HG03354 (cell line): ENCODE data around the gene BMP7.
"Not testable (repeated sequence)": the region's sequence is repeated elsewhere in the genome, so short reads cannot be mapped to it uniquely, and the experiment has no call there.

ENCODE experiments used
- ATAC-seq: cut with Tn5 transposase; IDR thresholded peaks from one replicate; pipeline ENCODE4 v1.9.1; 2021; ENCODE audit warnings: mild to moderate bottlenecking; ENCODE audit not compliant: unreplicated experiment, poor library complexity, severe bottlenecking

BMP7 gene

DNA sequence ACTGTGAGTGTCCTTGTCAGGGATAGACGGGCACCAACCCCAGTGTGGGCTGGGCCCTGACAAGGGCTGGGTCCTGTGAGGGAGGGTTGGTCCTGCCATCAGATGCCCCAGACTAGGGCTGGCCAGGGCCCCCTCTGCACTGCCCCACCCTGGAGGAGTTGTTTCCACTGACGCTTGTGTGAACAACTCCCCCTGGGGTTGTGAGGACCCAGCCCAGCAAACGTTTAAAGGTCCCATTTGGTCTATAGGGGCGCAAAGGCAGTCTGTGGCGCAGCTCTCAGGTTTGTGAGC lies 104.1 kb downstream of the BMP7 start:
- ATAC-seq = no peak

DNA sequence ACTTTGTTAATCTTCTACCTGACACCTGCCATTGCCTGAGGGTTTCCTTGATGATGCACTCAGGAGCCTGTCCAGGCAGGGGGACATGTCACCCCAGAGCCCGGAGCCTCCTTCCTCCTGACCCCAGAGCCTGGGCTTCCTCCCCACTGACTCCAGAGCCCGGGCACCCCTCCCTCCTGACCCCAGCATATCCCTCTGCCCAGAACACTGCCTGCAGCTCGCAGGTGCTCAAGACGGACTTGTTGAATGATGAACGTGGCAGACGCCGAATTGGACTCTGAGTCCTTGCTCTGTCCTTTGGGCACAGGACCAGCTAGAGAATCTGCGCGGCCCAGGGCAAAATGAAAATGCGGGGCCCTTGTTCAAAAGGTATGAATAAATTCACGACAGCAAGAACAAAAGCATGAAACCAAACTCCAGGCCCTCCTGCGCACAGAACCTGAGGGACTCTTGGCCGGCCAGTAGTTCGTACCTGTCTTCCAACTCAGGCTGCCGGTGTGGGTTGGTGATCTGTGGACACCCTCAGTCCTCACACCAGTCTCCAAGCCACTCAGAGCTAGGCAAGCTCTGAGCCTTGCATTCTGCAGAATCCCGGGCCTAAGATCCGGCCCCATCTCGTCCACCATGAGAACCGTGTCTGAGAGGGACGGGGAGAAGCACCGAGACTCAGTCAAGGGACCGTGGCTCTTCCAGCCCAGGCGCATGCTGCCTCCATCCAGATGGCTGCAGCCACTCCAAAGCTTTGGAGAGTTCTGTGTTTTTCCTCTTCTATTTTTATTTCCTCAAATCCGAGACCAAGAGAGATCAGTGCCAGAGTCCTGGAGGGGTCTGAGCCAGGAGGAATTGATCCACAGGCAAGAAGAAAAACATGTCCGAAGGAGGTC lies 104.7 kb downstream of the BMP7 start:
- no peak for ATAC-seq

DNA sequence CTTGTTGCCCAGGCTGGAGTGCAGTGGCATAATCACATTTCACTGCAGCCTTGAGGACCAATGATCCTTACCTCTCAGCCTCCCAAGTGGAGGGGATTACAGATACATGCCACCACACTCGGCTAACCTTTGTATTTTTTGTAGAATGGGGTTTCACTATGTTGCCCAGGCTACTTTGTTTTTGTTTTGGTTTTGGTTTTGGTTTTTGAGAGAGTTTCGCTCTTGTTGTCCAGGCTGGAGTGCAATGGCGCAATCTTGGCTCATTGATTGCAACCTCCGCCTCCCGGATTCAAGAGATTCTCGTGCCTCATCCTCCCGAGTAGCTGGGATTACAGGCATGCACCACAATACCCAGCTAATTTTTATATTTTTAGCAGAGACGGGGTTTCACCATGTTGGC lies 105.5 kb downstream of the BMP7 start:
- no peak for ATAC-seq

DNA sequence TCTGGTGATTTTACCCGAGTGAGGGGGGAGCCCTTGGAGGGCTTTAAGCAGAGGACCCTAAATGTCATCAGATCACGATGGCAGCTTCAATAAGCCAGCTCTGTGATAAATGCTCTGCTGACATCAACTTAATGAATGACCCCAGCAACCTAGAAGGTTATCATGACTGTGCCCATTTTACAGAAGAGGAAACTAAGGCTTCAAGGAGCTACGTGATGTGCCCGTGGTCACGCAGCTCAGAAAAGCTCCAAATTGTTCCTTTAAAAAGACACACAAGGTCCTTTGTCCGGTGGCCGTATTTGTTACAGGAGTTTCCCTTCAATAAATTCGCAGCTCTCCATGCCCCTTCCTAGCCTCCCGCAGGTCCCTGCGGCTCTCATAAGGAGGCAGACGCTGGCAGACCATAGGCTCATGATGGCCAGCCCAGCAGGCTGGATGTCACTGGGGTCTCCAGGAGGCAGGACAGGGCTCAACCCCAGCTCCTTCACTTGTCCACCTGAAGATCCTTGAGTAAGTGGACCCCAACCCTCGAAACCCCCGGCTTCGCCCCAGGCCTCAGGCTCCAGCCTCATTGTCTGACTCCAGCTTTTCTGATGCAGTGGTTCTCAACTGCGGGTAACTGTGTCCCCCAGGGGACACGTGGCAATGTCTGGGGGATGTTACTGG lies 106.4 kb downstream of the BMP7 start:
- ATAC-seq = no peak

DNA sequence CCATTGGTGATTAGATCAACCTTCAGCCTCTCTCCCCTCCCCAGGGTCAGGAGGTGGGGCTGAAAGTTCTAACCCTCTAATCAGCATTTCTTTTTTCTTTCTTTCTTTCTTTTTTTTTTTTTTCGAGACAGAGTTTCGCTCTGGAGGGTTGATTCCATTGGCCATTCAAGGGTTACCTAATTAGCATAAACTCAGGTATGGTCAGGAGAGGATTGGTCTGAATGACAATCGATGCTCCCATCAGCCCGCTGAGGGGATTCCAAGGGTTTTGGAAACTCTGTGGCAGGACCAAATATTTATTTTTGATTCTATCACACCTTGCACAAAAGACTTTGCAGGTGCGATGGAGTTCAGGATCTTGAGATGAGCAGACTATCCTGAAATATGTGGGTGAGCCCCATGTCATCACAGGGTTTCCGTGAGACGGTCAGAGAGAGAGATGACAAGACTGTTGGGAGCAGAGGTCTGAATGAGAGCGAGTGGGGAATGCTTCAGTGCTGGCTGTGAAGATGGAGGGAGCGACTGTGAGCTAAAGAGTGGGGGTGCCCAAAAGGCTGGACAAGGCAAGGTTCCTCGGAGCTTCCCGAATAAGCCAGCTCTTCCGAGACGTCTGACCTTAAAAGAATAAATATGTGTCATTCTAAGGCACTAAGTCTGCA lies 107.1 kb downstream of the BMP7 start:
- no peak for ATAC-seq

DNA sequence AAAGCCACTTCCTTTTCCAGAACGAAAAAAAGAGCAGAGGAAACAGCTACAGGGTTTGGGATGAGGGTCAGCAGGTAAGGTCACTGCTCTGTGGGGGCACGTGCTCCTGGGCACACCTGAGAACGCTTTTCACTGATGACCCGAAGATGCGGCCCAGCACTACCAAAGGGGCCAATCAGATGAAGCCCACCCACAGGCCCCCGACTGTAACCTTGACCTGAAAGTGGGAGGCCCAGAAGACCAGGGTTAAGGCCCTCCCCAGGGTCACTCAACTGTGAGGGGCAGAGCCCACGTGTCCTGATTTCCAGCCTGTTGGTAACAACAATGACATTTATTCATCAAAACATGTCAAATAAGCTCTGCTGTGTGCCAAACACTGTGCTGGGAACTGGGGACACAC lies 108.0 kb downstream of the BMP7 start:
- no peak for ATAC-seq

DNA sequence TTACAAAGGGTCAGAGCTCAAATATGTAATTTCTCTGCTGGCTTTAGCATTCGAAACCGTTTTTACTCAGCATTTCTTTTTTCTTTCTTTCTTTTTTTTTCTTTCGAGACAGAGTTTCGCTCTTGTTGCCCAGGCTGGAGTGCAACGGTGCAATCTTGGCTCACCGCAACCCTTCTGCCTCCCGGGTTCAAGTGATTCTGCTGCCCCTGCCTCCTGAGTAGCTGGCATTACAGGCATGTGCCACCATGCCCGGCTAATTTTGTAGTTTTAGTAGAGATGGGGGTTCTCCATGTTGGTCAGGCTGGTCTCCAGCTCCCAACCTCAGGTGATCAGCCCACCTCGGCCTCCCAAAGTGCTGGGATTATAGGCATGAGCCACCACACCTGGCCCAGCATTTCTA lies 108.7 kb downstream of the BMP7 start:
- ATAC-seq = not testable (repeated sequence)

DNA sequence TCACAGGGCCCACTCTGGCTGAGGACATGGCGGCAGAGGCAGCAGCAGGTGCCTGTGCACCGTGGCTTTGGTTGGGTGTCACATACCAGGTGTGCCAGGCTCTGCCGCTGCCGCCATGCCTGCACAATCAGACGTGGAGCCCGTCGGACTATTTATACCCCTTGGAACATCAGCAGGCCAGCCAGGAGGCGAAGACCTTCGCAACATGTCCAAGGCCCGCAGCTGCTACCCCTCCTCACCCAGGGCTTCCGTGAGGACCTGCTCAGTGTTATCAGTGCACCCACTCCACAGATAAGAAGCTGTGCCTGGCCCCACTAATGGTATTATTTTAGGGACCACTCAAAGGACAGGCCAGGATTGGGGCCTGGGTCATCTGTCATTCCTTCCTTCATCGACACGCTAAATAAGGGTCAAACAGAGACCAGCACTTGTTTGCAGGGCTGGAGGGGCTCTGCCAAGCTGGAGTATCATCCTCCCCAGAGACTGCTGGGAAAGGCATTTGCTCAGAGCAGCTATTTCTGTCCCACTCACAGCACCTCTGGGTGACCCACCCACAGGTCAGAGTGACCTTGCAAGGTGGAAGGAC lies 109.2 kb downstream of the BMP7 start:
- no peak for ATAC-seq

DNA sequence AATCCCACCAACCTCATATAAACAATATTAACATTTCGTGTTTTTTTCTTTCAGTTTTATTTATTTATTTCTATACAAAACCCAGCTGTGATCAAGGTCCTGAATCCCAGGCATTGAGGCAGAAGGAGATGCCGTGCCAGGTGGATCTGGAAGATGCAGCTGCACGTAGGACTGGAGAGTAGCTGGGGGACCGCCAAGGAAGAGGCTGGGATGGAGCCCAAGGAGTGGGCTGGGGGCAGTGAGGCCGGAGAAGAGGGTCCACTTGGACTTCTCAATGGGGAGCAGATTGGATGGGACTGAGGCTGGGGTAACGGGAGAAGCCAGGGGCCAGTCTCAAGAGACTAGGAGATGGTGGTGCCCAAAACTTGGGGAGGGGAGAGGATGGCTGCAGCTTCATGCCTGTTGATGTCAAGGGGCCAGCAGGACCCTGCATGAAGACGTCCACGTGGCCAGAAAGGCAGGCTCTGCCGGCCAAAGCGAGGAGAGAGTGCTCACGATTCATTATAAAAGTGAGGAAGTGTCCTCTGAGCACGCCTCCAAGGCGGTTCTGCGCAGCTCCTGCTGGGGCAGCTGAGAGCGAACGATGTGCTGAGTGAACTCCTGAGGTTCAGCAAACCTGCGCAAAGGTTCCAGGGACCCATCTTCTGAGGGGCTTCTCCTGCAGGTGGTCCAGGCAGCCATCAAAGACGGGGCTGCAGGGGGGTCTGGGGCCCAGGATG lies 110.3 kb downstream of the BMP7 start:
- ATAC-seq = no peak

DNA sequence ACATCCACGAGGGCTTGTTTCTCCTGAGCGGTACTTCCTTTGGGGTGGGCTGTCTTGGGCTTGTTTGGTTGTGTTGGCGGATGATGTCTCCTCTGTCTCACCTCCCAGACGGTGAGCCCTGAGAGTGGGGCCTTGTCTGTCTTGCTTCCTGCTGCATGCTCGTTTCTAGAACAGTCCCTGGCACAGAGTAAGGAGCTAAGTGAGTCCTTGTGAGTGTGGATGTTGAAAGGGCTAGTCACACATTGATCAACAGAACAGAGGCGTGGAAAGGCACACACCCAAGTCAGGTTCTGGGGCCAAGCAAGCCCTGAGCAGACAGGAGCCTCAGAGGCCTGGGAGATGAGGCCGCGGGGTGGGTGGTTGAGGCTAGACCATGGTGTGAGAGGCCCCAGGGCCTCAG lies 111.0 kb downstream of the BMP7 start:
- no peak for ATAC-seq

DNA sequence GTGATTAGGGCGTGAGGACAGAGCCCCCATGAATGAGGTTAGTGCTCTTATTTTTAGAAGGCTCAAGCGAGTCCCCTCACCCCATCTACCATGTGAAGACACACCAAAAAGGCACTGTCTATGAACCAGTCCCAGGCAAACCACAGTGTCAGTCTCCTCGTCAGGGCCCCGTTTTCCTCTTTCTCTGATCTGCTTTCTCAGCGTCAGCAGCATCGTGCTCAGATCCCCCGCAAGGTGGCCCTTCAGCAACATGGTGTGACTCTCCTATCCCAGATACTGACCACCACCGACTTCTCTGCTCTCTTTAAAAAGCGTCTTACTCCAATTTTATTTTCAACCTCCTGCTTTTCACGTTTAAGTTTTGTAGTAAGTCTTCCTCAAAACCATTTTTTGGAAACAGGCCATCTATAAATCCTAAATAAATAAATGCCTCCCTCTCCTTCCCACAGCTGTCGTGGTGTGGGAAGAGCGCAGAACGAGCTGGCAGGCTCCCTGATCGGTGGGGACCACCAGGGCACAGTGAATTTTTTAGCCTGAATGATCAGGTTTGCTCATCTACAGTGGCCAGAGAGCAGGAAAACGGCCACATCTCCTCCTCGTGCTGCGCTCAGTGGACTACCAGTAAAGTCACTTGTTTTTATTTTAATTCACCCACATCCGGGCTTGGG lies 113.1 kb downstream of the BMP7 start:
- no peak for ATAC-seq

DNA sequence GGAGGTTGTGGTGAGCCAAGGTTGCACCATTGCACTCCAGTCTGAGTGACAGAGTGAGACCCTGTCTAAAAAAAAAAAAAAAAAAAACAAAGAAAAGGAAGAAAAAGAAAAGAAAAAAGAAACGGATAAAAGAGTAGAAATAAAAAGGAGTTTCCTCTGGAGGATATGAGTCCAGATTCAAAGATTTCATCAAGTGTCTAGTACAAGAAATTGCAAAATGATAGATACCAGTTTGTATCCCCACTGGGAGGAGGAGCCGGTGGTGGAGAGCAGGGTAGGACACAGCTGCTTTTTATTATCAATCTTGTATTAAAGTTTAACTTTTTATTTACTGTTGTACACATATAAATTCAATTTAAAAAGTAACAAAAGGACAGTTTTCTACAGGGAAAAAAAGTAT lies 113.9 kb downstream of the BMP7 start:
- no peak for ATAC-seq

DNA sequence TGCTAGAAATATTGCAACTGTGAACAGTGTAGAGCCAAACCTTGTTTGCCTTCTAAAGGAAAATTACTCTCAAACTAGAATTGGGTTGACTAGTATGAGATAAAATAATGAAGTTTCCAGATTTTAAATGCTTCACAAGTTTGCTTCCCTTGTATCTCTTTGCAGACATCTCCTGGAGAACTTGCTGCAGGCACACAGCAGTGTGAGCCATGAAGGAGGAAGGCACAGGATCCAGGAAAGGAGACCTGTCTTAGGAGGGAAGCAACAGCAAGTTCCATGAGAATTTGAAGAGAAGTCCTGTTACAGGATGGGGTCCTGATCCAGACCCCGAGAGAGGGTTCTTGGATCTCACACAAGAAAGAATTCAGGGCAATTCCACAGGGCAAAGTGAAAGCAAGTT lies 115.9 kb downstream of the BMP7 start:
- ATAC-seq = no peak

DNA sequence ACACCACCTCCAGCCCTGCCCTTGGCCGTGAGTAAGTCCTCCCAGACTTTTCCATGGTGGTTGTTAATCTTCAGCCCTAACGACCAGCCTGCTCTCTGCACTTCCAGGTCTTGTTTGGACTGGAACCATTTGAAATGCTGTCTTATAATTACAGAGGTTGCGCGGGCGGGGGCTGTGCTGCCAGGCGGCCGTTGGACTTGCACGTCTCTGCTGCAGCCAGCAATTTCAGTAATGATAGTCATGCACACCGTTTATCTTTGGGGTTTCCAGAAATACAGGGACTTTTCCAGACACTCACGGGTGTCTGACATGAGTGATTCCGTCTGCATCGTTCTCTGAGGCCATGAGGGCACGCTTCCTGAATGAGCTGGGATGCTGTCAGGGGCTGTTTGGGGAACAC lies 118.2 kb downstream of the BMP7 start:
- ATAC-seq = no peak

DNA sequence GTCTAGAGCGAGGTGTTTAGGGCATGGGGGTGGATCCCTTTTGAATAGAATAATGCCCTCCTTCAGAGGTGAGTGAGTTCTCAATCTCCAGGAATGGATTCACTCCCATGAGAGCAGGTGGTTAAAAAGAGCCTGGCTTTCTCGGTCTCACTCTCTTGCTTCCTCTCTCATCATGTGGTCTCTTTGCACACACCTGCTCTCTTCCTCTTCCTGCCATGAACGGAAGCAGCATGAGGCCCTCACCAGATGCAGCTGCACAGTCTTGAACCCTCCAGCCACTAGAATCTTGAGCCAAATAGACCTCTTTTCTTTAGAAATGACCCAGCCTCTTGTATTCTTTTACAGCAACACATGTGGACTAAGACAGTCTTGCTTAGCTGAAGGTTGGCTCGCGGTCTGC lies 119.3 kb downstream of the BMP7 start:
- no peak for ATAC-seq

DNA sequence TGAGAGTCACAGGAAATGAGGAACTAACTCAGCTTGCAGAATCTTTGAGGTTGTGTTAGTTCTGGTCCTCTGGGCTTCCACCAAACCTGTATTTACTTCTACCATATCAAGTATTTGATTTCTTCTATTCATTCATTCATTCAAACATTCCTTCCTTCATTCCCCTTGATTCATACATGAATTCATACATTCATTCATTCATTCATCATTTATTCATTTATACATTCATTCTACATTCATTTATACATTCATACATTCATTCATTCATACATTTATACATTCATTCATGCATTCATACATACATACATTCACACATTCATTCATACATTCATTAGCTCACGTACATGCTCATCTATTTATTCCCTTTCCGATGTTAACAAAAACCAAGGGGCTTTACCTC lies 120.3 kb downstream of the BMP7 start:
- ATAC-seq = no peak

DNA sequence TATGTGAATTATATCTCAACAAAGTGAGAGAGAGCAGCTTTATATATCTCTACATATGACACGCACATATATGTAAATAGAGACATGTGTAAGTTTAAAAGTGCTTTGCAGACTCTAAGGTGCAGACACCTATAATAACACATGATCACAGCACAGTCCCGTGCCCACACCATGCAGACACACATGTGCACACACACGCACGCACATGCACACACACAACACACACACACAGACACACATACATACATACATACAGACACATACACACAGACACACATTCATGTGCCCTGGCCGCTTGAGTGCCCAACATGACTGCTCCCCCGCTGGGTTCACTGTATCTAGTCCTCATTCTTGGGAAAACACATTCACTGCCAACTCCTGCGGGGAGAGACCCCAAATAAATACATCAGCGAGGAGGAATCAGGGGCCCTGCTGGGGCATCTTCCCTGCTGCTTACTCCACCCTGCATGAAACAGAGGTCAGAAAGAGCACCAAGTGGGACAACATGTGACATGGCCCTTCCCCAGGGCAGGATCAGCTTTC lies 121.3 kb downstream of the BMP7 start:
- ATAC-seq = no peak

DNA sequence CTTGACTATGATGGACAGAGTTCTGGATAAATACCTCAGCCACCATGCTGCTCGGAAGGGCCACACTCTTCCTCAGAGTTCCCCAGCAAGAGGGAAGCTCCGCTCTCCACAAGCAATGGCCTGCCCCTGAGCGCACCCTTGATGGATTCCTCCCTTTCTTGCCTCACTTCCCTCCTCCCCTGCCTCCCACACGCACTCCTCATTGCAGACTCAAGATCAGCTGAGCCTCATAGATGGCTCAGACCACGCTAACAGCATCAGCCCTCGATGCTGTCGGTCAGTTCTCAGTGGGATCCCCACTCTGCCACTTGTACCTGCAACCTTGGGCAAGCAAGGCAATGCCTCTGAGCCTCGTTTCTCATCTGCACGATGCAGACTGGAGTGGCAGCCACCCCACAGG lies 123.3 kb downstream of the BMP7 start:
- no peak for ATAC-seq

DNA sequence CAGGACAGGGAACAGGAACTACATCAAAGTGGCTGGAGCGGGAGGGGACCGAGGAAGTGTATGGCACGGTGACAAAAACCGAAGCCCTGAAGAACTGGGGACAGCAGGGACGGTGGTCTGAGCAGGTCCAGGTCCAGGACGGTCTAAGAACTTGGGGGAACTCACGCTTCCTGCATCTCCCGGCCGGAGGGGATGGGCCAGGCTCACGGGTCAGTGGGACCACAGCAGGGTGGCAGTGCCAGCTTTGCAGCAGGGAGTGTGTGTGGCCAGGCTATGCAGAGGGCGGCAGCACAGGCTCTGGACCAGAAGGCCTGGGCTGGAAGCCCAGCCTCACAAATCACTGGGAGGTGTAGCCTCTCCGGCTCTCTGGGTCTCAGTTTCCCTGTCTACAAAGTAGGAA lies 123.8 kb downstream of the BMP7 start:
- no peak for ATAC-seq
